ES-I3 (cell line): ENCODE measurements around the gene ASCC2.
"Not testable (repeated sequence)": the region's sequence is repeated elsewhere in the genome, so short reads cannot be mapped to it uniquely, and the experiment has no call there.

Experiments
- H3K36me3 ChIP-seq: 2 replicates; pipeline ENCODE4 v1.6.1; 2013; ENCODE audit warnings: mild to moderate bottlenecking, low read length, control low read depth, moderate library complexity; ENCODE audit not compliant: insufficient read depth
- H3K4me1 ChIP-seq: 2 replicates; pipeline ENCODE4 v1.6.1; 2013; ENCODE audit warnings: mild to moderate bottlenecking, control low read depth, low read length; ENCODE audit not compliant: insufficient read depth
- H3K9ac ChIP-seq: 2 replicates; pipeline ENCODE4 v1.6.1; 2013; ENCODE audit warnings: low read depth, mild to moderate bottlenecking, low read length, moderate library complexity
- H3K9me3 ChIP-seq: 2 replicates; pipeline ENCODE4 v1.6.1; 2013; ENCODE audit warnings: mild to moderate bottlenecking, low read length, moderate library complexity; ENCODE audit not compliant: control insufficient read depth, insufficient read depth

Gene ASCC2

DNA sequence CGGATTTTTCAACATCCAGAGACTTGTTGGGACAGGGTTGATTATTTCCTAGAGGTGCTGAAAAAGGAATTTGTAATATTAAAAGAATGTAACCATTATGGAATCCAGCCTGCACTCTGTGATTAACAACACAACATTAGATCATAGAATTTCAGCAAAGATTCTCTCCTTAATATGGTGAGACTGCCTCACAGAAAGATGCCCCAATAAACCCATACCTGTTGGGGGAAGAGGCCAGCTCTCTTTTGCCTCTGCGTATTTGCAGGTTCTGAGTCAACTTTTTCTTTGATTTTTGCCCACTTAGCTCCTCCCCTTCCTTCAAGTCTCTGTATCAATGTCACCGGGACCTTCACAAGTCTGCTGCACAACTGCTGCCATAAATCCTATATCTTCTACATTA is 32.5 kb upstream of the ASCC2 start:
- no peaks in the 10 kb centered on the region for H3K36me3 ChIP-seq
- no peak overlapping the region for H3K9ac ChIP-seq
- peaks cover 12% of the 10 kb centered on the region; the same call in 1 of the 2 replicates for H3K4me1 ChIP-seq
- no peaks in the 10 kb centered on the region for H3K9me3 ChIP-seq

DNA sequence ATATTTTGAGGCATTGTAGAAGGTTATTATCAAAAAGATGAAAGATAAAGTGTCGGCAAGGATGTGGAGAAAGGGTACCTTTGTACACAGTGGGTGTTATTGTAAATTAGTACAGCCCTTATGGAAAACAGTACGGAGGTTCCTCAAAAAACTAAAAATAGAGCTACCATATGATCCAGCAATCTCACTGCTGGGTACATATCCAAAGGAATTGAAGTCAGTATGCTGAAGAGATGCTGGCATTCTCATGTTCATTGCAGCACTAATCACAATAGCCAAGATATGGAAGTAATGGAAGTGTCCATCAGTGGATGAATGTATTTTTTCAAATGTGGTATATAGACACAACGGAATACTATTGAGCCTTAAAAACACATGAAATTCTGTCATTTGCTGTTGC is 29.8 kb upstream of the ASCC2 start:
- peaks cover 12% of the 10 kb centered on the region; the same call in 1 of the 2 replicates for H3K4me1 ChIP-seq
- no peak overlapping the region for H3K9ac ChIP-seq
- H3K36me3 ChIP-seq = no peaks in the 10 kb centered on the region
- no peaks in the 10 kb centered on the region for H3K9me3 ChIP-seq

DNA sequence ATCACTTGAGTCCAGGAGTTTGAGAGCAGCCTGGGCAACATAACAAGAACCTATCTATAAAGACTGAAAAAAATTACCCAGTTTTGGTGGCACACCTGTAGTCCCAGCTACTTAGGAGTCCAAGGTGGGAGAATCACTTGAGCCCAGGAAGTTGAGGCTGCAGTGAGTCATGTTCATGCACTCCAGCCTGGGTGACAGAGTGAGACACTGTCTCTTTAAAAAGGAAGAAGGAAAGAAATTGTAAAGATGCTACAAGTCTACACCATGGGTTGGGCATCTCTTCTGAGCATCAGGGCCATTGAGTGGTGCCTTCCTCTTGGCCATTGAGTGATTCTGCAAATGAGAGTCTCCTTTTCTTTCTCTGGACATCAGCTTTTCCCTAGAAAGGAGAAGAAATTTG is 29.2 kb upstream of the ASCC2 start:
- Histone ChIP-seq H3K9me3 (no peaks in the 10 kb centered on the region), H3K4me1 (peaks cover 10% of the 10 kb centered on the region; the same call in 1 of the 2 replicates), H3K36me3 (no peaks in the 10 kb centered on the region), H3K9ac (no peak overlapping the region)

DNA sequence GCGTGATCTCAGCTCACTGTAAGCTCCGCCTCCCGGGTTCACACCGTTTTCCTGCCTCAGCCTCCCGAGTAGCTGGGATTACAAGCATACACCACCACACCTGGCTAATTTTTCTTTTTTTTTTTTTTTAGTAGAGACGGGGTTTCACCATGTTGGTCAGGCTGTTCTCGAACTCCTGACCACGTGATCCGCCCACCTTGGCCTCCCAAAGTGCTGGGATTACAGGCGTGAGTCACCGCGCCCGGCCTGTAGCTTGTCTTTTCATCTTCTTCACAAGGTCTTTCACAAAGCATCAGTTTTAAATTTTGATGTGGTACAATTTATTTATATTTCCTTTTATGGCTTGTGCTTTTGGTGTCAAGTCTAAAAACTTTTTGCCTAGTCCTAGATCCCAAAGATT is 27.5 kb upstream of the ASCC2 start:
- not testable (repeated sequence) for H3K9ac ChIP-seq, H3K4me1 ChIP-seq, H3K9me3 ChIP-seq, H3K36me3 ChIP-seq

DNA sequence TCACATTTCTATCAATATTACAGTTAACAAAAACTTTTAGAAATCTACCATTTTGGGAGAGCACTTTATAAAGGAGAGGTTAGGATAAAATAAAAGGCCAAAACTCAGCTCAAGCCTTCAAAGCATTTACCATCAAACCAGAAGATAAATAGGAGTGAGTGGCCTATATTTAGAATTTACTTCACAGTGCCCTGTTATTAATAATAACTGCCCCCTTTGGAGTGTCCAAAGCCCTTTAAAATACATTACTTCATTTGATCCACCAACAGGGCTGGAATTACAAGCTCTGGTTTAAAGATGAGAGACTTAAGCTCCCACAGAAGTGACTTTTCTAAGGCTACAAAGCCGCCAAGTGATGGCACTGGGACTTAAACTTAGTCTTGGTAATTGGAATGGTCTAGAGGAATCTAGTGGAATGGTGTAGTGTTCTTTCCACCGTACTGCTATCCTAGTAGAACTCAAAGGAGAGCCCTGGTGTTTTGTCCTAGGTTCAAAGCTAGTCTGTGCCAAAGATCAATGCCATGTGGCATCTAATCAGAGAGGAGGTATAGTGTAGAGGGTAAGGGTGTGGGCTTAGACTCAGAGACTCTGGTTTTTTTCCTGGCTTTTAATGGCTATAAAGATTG is 23.7 kb upstream of the ASCC2 start:
- Histone ChIP-seq H3K4me1 (no peaks in the 10 kb centered on the region), H3K9ac (no peak overlapping the region), H3K9me3 (no peaks in the 10 kb centered on the region), H3K36me3 (no peaks in the 10 kb centered on the region)

DNA sequence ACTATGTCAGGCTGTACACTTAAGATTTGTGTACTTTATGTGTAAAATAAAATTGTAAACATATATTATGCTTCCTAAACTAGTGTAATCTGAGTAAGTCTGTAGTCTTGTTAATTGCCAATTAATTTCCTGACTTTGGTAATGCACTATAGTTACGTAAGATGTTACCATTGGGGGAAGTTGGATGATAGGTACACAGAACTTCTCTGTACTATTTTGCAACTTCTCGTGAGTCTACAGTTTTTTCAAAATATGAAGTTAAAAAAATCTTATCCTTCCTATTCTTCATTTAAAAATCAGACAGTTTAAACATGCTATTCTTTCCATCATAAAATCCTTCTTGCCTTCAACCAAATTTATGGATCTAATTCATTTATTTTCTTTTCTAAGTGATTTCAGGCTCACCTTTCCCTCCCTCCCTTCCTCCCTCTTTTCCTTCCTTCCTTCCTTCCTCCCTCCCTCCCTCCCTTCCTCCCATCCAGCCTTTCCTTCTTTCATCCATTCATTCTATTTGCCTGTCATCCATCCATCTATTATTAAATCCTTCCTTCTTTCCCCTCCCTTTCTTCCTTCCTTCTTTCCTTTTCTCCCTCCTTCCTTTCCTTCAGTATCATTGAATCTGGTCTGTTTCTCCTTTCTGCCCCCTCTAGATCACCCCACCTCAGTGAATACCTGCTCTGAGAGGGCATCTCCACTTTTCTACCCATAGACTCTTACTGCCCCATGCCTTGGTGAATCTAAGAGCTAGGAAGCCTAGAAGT is 22.1 kb upstream of the ASCC2 start:
- Histone ChIP-seq H3K9ac (no peak overlapping the region), H3K4me1 (no peaks in the 10 kb centered on the region), H3K9me3 (no peaks in the 10 kb centered on the region)

DNA sequence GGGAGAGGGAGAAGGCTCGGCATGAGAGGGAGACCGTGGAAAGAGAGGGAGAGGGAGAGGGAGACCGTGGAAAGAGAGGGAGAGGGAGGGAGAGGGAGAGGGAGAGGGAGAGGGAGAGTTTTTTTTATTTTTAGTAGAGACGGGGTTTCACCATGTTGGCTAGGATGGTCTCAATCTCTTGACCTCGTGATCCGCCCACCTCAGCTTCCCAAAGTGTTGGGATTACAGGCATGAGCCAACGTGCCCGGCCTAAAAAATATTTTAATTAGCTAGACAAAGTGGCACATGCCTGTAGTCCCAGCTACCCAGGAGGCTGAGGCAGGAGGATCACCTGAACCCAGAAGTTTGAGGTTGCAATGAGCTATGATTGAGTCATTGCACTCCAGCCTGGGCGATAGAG is 21.0 kb upstream of the ASCC2 start:
- H3K4me1 ChIP-seq, H3K9me3 ChIP-seq, H3K36me3 ChIP-seq, H3K9ac ChIP-seq: not testable (repeated sequence)

More for the DNA sequence above, 22.1 kb upstream of the ASCC2 start:
- H3K36me3 ChIP-seq = no peaks in the 10 kb centered on the region

DNA sequence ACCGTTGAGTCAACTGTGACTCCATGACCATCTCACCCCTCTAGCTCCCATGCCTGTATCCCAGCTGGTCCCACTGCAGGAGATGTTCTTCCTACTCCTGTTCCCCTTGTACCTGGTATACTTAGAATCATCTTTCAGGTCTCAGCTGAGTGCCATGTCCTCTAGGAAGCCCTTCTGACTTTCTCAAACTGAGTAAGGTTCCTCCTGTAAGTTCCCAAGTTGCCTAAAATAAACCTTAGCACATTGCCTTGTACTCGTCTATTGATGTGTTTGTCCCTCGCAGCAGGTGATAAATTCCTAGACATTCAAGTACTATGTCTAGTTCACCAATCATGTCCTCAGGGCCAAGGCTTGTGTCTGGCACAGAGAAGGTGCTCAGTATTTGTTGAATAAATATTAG is 18.4 kb upstream of the ASCC2 start:
- no peaks in the 10 kb centered on the region for H3K9me3 ChIP-seq

DNA sequence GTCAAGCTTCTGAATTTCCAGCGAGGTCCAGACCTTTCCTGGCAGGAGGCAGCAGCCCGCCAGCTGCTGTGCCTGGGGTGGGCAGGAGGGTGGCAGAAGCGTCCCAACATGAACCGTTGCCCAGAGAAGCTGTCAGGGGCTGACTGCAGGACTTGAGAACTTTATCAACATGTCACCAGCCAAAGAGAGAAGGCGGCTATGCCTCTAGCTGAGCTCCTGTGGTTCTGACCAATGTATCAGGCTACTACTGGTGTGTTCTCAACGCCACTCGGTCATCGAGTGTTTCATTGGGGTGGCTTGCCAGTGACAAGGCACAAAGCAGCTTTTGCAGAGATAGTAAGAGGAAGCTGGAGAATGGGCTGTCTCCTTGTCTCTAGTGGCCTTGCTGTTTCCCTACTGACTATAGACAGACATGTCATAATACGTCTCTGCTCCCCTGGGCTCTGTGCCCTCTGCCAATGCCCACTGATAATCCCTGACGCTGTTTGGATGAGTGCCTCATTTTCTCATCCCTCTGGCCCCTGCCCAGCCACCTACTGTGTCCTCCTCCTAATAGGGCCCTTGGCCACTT is 17.6 kb upstream of the ASCC2 start:
- no peaks in the 10 kb centered on the region for H3K4me1 ChIP-seq
- H3K9ac ChIP-seq = no peak overlapping the region
- H3K9me3 ChIP-seq = no peaks in the 10 kb centered on the region
- no peaks in the 10 kb centered on the region for H3K36me3 ChIP-seq

More for the DNA sequence above, 18.4 kb upstream of the ASCC2 start:
- Histone ChIP-seq H3K9ac (no peak overlapping the region), H3K4me1 (no peaks in the 10 kb centered on the region), H3K36me3 (no peaks in the 10 kb centered on the region)

DNA sequence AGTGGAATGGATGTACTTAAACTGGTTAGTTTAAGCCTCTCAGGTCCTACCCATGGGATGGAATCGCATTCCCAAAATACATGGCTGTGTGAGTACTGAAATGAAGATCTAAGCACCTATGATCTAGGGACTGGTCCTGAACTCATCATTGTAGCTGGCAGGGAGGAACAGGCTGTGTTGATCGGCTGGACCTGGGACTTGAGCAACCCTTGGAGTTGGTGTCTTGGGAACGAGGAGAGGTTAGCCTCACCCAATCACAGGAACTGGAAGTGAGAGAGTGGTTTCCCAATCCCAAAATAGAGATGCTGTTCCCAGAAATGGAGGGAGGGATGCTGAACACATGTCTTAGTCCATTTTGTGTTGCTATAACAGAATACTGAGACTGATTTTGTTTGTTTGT is 16.4 kb upstream of the ASCC2 start:
- Histone ChIP-seq H3K9me3 (no peaks in the 10 kb centered on the region), H3K36me3 (no peaks in the 10 kb centered on the region), H3K9ac (no peak overlapping the region), H3K4me1 (no peaks in the 10 kb centered on the region)

DNA sequence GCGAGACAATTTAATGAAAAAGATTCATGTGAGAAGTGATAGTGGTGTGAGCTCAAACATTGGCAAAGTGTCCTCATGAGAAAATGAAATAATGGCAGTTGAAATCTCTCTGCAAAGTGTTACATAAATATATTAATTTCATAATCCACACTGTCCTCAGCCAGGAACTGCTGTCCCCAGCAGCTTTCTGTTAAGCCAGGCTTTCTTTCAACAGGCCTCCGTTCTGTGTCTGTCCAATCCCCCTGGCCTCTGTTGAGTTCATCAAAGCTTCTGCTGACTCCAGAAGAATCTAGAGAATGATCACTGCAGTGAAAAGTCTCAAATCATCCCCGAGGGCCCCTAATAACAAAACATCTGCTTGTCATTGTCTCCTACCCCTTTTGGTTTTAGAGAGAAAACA is 10.0 kb upstream of the ASCC2 start:
- Histone ChIP-seq H3K4me1 (no peaks in the 10 kb centered on the region), H3K9ac (no peak overlapping the region), H3K36me3 (no peaks in the 10 kb centered on the region), H3K9me3 (no peaks in the 10 kb centered on the region)

DNA sequence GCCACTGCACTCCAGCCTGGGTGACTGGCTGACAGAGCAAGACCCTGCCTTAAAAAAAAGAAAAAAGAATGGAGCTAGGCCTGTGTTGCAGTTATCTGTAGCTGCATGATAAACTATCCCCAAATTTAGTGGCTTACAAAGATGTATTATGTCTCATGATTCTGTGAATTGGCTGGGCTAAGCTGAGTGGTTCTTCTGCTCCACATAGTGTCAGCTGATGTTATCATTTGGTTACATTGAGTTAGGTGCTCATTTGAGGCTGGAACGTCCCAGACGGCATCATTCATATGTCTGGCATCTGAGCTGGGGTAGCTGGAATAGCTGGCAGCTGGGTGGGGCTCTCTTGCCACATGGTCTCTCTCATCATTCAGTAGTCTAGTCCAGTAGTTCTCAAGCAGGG is 8.2 kb upstream of the ASCC2 start:
- Histone ChIP-seq H3K36me3 (no peaks in the 10 kb centered on the region), H3K4me1 (0 out of 2 replicates have a peak, but pooled peaks cover 5% of the 10 kb centered on the region), H3K9ac (no peak overlapping the region), H3K9me3 (no peaks in the 10 kb centered on the region)

DNA sequence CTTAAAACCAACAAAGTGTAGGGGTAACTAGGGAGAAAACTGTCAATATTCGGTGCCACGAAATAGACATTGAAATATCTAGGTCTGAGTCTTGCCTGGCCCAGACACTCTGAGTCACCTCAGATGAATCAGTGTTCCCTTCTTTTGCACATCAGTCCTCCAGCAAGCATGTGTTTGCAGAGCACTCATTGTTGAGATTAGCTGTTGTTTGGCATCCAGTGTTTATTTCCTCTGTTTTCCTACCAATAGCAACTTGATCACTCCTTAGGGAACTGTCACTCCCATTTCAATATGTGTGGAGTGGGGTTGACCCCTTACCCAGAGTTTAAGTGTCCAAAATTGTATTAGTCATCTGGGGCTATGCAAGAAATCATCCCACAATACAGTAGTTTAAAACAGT is 4.7 kb upstream of the ASCC2 start:
- no peak overlapping the region for H3K9ac ChIP-seq
- peaks cover 11% of the 10 kb centered on the region; the same call in 1 of the 2 replicates for H3K4me1 ChIP-seq
- H3K9me3 ChIP-seq = no peaks in the 10 kb centered on the region
- no peaks in the 10 kb centered on the region for H3K36me3 ChIP-seq

DNA sequence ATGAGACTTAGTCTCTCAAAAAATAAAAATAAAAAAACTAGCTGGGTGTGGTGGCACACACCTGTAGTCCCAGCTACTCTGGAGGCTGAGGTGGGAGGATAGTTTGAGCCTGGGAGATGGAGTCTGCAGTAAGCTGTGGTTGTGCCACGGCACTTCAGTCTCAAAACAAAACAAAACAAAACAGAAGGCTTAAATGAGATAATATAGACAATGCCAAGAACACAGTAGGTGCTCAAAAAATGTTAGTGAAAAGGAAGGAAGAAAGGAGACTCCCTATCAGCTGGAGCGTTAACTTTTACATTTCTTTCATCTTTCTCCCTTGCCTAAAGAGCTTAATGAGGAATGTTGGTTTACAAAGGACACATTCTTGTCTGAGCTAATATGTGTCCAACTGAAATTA is 4.1 kb upstream of the ASCC2 start:
- H3K9me3 ChIP-seq = no peaks in the 10 kb centered on the region
- H3K9ac ChIP-seq = no peak overlapping the region
- H3K36me3 ChIP-seq = no peaks in the 10 kb centered on the region
- H3K4me1 ChIP-seq = peaks cover 11% of the 10 kb centered on the region; the same call in 1 of the 2 replicates

DNA sequence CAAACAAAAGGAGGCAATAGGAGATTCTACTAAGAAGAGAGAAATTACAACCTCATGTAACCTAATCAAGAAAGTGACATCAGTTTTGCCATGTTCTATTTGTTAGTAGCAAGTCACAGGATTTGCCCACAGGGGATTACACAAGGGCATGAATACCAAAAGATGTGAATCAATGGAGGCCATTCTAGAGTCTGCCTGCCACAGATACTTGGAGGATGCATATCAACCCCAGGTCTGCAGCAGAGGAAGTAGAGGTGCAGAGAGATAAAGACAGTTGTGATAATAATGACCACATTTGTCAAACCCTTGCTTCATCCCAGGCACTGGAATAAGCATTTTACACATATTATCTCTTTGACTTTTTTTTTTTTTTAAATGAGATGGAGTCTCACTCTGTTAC is 2.4 kb upstream of the ASCC2 start:
- Histone ChIP-seq H3K9ac (no peak overlapping the region), H3K4me1 (peaks cover 11% of the 10 kb centered on the region; the same call in 1 of the 2 replicates), H3K36me3 (no peaks in the 10 kb centered on the region), H3K9me3 (no peaks in the 10 kb centered on the region)
